ENCODE results near the gene CCNQ.
"Not testable (repeated sequence)": the region's sequence is repeated elsewhere in the genome, so short reads cannot be mapped to it uniquely, and the experiment has no call there.

CCNQ gene

DNA sequence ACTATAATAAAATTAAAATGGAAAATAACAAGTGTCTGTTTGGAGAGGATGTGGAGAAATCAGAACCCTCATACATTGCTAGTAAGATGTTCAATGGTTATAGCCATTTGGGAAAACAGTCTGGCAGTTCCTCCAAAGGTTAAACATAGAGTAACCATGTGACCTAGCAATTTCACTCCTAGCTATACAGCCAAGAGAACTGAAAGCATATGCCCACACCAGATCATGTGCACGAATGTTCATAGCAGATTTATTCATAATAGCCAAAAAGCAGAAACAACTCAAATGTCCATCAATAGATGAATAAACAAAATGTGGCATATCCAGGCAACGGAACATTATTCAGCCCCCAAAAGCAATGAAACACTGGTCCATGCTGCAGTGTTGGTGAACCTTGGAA, 9.4 kb upstream of the CCNQ start:
- TF ChIP-seq, protein P1, sequence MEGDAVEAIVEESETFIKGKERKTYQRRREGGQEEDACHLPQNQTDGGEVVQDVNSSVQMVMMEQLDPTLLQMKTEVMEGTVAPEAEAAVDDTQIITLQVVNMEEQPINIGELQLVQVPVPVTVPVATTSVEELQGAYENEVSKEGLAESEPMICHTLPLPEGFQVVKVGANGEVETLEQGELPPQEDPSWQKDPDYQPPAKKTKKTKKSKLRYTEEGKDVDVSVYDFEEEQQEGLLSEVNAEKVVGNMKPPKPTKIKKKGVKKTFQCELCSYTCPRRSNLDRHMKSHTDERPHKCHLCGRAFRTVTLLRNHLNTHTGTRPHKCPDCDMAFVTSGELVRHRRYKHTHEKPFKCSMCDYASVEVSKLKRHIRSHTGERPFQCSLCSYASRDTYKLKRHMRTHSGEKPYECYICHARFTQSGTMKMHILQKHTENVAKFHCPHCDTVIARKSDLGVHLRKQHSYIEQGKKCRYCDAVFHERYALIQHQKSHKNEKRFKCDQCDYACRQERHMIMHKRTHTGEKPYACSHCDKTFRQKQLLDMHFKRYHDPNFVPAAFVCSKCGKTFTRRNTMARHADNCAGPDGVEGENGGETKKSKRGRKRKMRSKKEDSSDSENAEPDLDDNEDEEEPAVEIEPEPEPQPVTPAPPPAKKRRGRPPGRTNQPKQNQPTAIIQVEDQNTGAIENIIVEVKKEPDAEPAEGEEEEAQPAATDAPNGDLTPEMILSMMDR (IDR thresholded peaks at IDR 0.05; ENCODE audit: low read length, missing control alignments), result no peak
- no peak for DNase-seq (ENCODE audit: low read depth)
- no peak overlapping the region for H3K4me3 ChIP-seq (replicated peaks; ENCODE audit: low read depth, low read length)

DNA sequence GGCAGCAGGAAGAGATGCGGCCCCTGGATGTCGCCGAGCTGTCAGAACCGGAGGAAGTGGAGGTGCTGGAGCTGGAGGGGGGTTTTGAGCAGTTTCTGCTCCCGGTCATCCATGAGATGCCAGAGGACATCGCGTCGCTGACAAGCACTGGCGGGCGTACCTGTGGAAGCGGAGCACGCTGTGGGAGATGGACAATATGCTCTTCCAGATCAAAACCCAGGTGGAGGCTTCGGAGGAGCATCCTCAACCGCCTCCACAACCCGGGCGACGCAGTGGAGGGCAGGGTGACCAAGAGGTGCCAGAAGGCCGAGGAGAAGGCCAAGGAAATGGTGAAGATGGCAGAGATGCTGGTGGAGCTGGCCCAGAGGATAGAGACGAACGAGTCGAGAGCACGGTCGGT, 7.6 kb upstream of the CCNQ start:
- H3K4me3 ChIP-seq (replicated peaks; ENCODE audit: low read depth, low read length), result no peak overlapping the region
- DNase-seq (ENCODE audit: low read depth), result no peak
- TF ChIP-seq, protein P1 (IDR thresholded peaks at IDR 0.05; ENCODE audit: low read length, missing control alignments), result no peak

DNA sequence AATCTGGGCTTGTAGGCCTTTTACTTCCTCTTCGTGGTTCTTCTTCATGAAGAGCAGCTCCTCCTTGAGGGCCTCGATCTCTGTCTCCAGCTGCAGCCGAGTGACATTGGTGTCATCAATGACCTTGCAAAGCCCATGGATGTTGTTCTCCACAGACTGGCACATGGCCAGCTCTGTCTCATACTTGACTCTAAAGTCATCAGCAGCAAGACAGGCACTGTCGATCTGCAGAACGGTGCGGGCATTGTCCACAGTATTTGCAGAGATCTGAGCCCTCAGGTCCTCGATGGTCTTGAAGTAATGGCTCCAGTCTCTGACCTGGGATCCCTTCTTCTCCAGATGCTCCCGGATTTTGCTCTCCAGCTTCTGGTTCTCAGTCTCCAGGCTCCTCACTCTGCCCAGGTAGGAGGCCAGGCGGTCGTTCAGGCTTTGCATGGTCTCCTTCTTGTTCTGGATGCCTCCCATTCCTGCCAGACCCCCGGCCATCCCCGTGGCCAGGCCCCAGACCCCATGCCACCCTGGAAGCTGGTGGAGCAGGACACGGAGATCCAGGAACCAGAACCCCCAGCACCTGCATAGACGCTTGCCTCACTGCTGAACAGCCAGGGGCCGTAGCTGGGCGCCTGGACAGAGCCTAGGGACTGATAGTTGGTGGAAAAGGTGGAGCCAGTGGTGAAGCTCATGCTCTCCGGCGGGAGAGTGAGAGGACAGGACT, 5.9 kb upstream of the CCNQ start:
- not testable (repeated sequence) for H3K4me3 ChIP-seq (replicated peaks; ENCODE audit: low read depth, low read length); DNase-seq (ENCODE audit: low read depth)

DNA sequence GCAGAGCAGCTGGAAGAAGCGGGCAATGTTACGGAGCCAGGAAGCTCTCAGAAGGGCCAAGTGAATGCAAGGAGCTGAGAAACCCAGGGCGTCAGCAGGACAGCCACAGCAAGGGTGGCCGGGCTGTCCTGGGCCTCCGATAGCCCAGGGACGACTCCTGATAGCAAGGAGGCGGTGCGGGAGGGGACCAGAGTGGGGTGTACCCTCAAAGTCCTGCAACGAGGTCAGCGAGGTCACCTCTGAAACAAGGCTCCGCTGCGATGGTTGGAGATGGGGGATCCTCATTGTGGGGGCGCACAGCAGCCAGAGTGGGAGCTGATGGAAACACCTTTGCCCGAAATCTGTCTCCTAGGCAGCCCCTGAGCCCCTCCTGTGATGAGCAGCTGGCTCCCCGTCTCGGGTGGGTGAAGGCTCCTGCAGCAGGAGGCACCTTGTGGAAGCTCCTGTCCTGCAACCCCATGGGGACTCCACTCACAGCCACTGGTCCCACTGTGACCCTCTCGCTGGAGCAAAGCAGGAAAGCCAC, 4.3 kb upstream of the CCNQ start:
- no peak overlapping the region for H3K4me3 ChIP-seq (replicated peaks; ENCODE audit: low read depth, low read length)
- TF ChIP-seq, protein P1 (IDR thresholded peaks at IDR 0.05; ENCODE audit: low read length, missing control alignments), result no peak
- DNase-seq (ENCODE audit: low read depth), result no peak

DNA sequence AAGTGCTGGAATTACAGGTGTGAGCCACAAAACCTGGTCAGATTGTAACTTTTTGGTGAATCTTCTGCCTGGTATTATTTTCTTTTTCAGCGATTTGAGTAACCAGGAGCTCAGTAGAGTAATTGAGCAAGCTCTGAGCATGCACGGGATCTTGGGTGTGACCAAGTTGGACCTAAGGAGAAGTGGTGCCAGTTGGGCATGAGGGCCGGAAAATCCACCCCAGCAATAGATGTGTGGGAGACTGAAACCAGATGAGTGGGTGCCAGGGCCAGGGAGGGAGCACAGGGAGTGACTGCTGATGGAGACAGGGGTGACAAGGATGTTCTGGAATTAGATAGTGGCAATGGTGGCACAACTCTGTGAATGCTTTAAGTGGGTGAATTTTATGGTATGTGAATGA, 3.7 kb upstream of the CCNQ start:
- no peak for DNase-seq (ENCODE audit: low read depth)
- TF ChIP-seq, protein P1 (IDR thresholded peaks at IDR 0.05; ENCODE audit: low read length, missing control alignments), result no peak
- H3K4me3 ChIP-seq (replicated peaks; ENCODE audit: low read depth, low read length), result no peak overlapping the region

DNA sequence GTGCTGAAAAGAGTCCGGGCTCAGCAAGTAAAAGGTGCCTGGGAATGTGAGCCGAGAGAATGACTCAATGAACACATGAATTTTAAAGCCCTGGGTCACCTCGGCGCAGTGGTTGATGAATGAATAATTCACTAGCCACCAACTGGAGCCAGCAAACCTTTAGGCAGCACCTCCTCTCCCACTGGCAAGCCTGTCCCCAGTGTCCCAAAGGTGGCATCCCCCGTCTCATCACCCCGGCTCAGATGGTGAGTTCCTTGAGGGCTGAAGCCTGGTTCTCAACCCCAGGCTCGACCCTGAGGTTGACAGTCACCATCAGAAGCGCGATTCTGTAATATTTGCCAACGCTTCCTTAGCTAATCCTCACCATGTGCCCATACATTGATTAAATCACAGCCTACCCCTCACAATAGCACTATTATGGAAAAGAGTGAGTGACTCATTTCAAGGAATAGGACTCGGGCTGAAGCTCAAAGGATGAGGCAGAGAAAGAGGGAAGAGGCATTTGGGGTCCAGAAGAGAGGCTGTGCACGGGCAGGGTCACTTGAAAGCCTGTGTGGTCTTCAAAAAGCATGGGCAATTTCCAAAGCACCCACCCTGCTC, 2.7 kb upstream of the CCNQ start:
- no peak for DNase-seq (ENCODE audit: low read depth)
- TF ChIP-seq, protein P1 (IDR thresholded peaks at IDR 0.05; ENCODE audit: low read length, missing control alignments), result no peak
- no peak overlapping the region for H3K4me3 ChIP-seq (replicated peaks; ENCODE audit: low read depth, low read length)

DNA sequence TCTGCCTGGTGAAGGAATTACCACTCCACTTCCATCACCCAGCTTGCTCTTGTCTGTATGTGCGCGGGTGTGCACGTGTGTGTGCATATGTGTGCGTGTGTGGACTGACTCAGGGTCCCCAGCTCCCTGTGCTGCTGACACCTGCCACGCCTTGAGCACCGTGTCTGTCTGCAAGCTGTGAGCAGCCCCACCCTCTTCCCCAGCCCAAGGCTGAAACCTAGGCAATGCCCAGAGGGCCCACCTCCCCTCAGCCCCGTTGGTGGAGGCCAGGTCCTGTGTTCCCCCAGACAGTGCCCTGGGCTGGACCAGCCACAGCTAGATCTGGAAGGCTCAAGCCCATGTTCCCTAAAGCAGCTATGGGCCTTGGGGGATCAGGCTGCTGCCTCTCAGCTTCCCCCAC, 2.0 kb upstream of the CCNQ start:
- no peak overlapping the region for H3K4me3 ChIP-seq (replicated peaks; ENCODE audit: low read depth, low read length)
- TF ChIP-seq, protein P1 (IDR thresholded peaks at IDR 0.05; ENCODE audit: low read length, missing control alignments), result no peak
- DNase-seq (ENCODE audit: low read depth), result no peak

Measured in fibroblast of pulmonary artery (primary cell).